Thymus (tissue), 11 donors: ENCODE results near the gene STAC3. TPM values are rescaled to one million over a fixed set of nuclear protein-coding genes. Genes with fewer than 3 reads are reported as not detected.
A peak's percentile ranks its signal among the peaks of the same experiment; 100 is the strongest.

Source experiments
- DNase-seq, 9 donors: peaks; one replicate each; pipeline ENCODE4 v3.0.0-alpha.2; 2013; ENCODE audit warnings: low spot score in 9 of 9, low read depth in 6 of 9, missing footprints in 1 of 9
- H3K27ac ChIP-seq, 2 donors: one replicate each; pipeline ENCODE4 v1.5.1; 2013; ENCODE audit warnings: control low read depth in 1 of 2, low read depth in 1 of 2, low read length in 1 of 2, mild to moderate bottlenecking in 1 of 2, moderate library complexity in 1 of 2
- H3K27me3 ChIP-seq, 2 donors: one replicate each; pipeline ENCODE4 v1.5.1; 2013; ENCODE audit warnings: low read length in 1 of 2; ENCODE audit not compliant: control insufficient read depth in 2 of 2, insufficient read depth in 1 of 2
- H3K36me3 ChIP-seq, 2 donors: one replicate each; pipeline ENCODE4 v1.5.1; 2013; ENCODE audit warnings: low read length in 1 of 2, mild to moderate bottlenecking in 1 of 2, moderate library complexity in 1 of 2; ENCODE audit not compliant: control insufficient read depth in 2 of 2, insufficient read depth in 2 of 2
- H3K4me1 ChIP-seq, 2 donors: one replicate each; pipeline ENCODE4 v1.5.1; 2013; ENCODE audit warnings: low read length in 2 of 2; ENCODE audit not compliant: control insufficient read depth in 2 of 2, insufficient read depth in 2 of 2
- H3K4me3 ChIP-seq, 2 donors: one replicate each; pipeline ENCODE4 v1.5.1; 2013; ENCODE audit warnings: low read length in 2 of 2, control low read depth in 1 of 2, mild to moderate bottlenecking in 1 of 2
- H3K9me3 ChIP-seq, 2 donors: one replicate each; pipeline ENCODE4 v1.5.1; 2013; ENCODE audit warnings: low read length in 1 of 2, mild to moderate bottlenecking in 1 of 2; ENCODE audit not compliant: control insufficient read depth in 2 of 2, insufficient read depth in 1 of 2
- WGBS: extraction: QIAGEN DNeasy Blood & Tissue Kit; methylation state at CpG from one replicate; pipeline ENCODE4 v1.1.7; 2013; 5-methylcytosine and 5-hydroxymethylcytosine counted together
- polyA plus RNA-seq: library from polyadenylated mRNA; stranded (reverse); fragments of 200-250 nt; gene quantifications from one replicate; pipeline ENCODE4 v1.2.3, GENCODE V29; 2013
- total RNA-seq: library from RNA; stranded (reverse); fragments of 120-200 nt; gene quantifications from one replicate; pipeline ENCODE4 v1.2.4, GENCODE V29; 2013
- donor health status: healthy.

Gene STAC3
- total and polyA plus RNA-seq, 2 donors: 2.1 to 12.3 TPM

GRCh38 chr12:57220770-57221168 is 30.2 kb downstream of the STAC3 start:
- peaks cover 5 to 28% of the 10 kb centered on the region in 2 donors for H3K9me3 ChIP-seq
- H3K4me3 ChIP-seq: no peak overlapping the region
- no peak overlapping the region for H3K27ac ChIP-seq
- H3K36me3 ChIP-seq: no peaks in the 10 kb centered on the region
- peaks cover 11 to 49% of the 10 kb centered on the region in 2 donors for H3K4me1 ChIP-seq
- no peak for DNase-seq
- peaks cover 88 to 99% of the 10 kb centered on the region in 2 donors for H3K27me3 ChIP-seq
- 36% methylated on average over 1 of the region's 1 CpG for WGBS

- H3K27ac ChIP-seq: no peak overlapping the region
- no peaks in the 10 kb centered on the region for H3K36me3 ChIP-seq
- WGBS: 8% methylated on average over 38 of the region's 38 CpGs
- H3K4me3 ChIP-seq: no peak overlapping the region
- H3K9me3 ChIP-seq: peaks cover 3 to 22% of the 10 kb centered on the region in 2 donors
- H3K4me1 ChIP-seq: peaks cover 8 to 46% of the 10 kb centered on the region in 2 donors
- no peak for DNase-seq
- H3K27me3 ChIP-seq: peaks cover 92 to 99% of the 10 kb centered on the region in 2 donors
Observed at GRCh38 chr12:57219993-57220754, 30.8 kb downstream of the STAC3 start.

GRCh38 chr12:57219205-57219992 is 31.6 kb downstream of the STAC3 start:
- Histone ChIP-seq H3K4me1 (peaks cover 8 to 44% of the 10 kb centered on the region in 2 donors), H3K9me3 (peaks cover 0 to 16% of the 10 kb centered on the region in 2 donors), H3K27me3 (peaks cover 92 to 99% of the 10 kb centered on the region in 2 donors), H3K4me3 (no peak overlapping the region), H3K36me3 (no peaks in the 10 kb centered on the region), H3K27ac (no peak overlapping the region)
- DNase-seq: no peak
- WGBS: 52% methylated on average over 14 of the region's 14 CpGs

GRCh38 chr12:57218030-57218853 is 32.7 kb downstream of the STAC3 start:
- DNase-seq: peak in 1 of 9 donors; percentile 6
- no peak overlapping the region for H3K4me3 ChIP-seq
- peaks cover 8 to 53% of the 10 kb centered on the region in 2 donors for H3K4me1 ChIP-seq
- 78% methylated on average over 5 of the region's 5 CpGs for WGBS
- no peak overlapping the region for H3K27ac ChIP-seq
- peaks cover 0 to 14% of the 10 kb centered on the region in 2 donors for H3K9me3 ChIP-seq
- peaks cover 91 to 99% of the 10 kb centered on the region in 2 donors for H3K27me3 ChIP-seq
- no peaks in the 10 kb centered on the region for H3K36me3 ChIP-seq

- Histone ChIP-seq H3K27me3 (peaks cover 81 to 98% of the 10 kb centered on the region in 2 donors), H3K9me3 (peaks cover 0 to 14% of the 10 kb centered on the region in 2 donors), H3K4me3 (peak overlapping the region in 1 of 2 donors; percentile 43), H3K4me1 (peaks cover 8 to 48% of the 10 kb centered on the region in 2 donors), H3K27ac (no peak overlapping the region), H3K36me3 (no peaks in the 10 kb centered on the region)
- 4% methylated on average over 63 of the region's 63 CpGs for WGBS
- DNase-seq: peak in 1 of 9 donors; percentile 28
Observed at GRCh38 chr12:57216921-57217879, 33.8 kb downstream of the STAC3 start.

GRCh38 chr12:57216014-57216911 is 34.7 kb downstream of the STAC3 start, which contains the start of gene NXPH4:
Gene NXPH4, plus strand, starts transcription at chr12:57216794. Its CDS starts 176 bp downstream, at chr12:57216970.
- DNase-seq: peak in 3 of 9 donors; percentile 35 to 58 (median 44)
- Histone ChIP-seq H3K36me3 (no peaks in the 10 kb centered on the region), H3K4me1 (peaks cover 8 to 42% of the 10 kb centered on the region in 2 donors), H3K27ac (no peak within 1 kb of the TSS), H3K4me3 (peak within 1 kb of the TSS in 1 of 2 donors; percentile 43), H3K27me3 (peaks cover 73 to 98% of the 10 kb centered on the region in 2 donors), H3K9me3 (peaks cover 0 to 14% of the 10 kb centered on the region in 2 donors)
- WGBS: 1% methylated on average over 102 of the region's 102 CpGs

- no peak overlapping the region for H3K4me3 ChIP-seq
- H3K36me3 ChIP-seq: no peaks in the 10 kb centered on the region
- WGBS: 24% methylated on average over 7 of the region's 7 CpGs
- no peak for DNase-seq
- peaks cover 70 to 97% of the 10 kb centered on the region in 2 donors for H3K27me3 ChIP-seq
- peaks cover 0 to 14% of the 10 kb centered on the region in 2 donors for H3K9me3 ChIP-seq
- peaks cover 8 to 40% of the 10 kb centered on the region in 2 donors for H3K4me1 ChIP-seq
- no peak overlapping the region for H3K27ac ChIP-seq
Observed at GRCh38 chr12:57215668-57216013, 35.3 kb downstream of the STAC3 start.
